ENCODE data around the gene USP15.

USP15 gene

DNA sequence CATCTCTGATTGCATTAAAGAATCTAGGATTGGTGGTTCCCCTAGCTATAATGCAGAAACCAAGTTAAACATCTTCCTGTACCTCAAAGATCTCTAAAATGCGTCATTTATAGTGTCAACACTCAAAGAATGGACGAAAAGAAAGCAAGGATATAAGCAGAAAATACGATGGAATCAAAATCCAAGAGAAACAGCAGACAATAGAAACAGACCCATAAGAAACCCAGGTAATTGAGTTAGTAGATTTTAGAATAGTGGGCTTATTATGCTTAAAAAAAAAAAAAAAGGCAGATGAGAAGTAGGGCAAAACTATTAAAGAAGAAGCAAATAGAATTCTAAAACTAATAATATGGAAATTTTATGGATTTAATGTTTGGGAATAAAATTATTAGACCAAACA is 44.4 kb downstream of the USP15 start:
- no peak overlapping the region for H3K4me3 ChIP-seq (ENCODE audit: low read depth, low read length)
- DNase-seq (ENCODE audit: low read depth): no peak
- TF ChIP-seq, protein P1, sequence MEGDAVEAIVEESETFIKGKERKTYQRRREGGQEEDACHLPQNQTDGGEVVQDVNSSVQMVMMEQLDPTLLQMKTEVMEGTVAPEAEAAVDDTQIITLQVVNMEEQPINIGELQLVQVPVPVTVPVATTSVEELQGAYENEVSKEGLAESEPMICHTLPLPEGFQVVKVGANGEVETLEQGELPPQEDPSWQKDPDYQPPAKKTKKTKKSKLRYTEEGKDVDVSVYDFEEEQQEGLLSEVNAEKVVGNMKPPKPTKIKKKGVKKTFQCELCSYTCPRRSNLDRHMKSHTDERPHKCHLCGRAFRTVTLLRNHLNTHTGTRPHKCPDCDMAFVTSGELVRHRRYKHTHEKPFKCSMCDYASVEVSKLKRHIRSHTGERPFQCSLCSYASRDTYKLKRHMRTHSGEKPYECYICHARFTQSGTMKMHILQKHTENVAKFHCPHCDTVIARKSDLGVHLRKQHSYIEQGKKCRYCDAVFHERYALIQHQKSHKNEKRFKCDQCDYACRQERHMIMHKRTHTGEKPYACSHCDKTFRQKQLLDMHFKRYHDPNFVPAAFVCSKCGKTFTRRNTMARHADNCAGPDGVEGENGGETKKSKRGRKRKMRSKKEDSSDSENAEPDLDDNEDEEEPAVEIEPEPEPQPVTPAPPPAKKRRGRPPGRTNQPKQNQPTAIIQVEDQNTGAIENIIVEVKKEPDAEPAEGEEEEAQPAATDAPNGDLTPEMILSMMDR (IDR thresholded peaks at IDR 0.05; ENCODE audit: low read depth, low read length): no peak
- TF ChIP-seq POLR2A (IDR thresholded peaks at IDR 0.05; ENCODE audit: extremely low read depth, insufficient read length): no peak
- TF ChIP-seq MYC (IDR thresholded peaks at IDR 0.05; ENCODE audit: low read depth, low read length): no peak
- TF ChIP-seq MAX (IDR thresholded peaks at IDR 0.05; ENCODE audit: low read depth, low read length): no peak

- no peak for DNase-seq (ENCODE audit: low read depth)
- no peak overlapping the region for H3K4me3 ChIP-seq (ENCODE audit: low read depth, low read length)
- TF ChIP-seq MAX (IDR thresholded peaks at IDR 0.05; ENCODE audit: low read depth, low read length) (no peak), POLR2A (IDR thresholded peaks at IDR 0.05; ENCODE audit: extremely low read depth, insufficient read length) (no peak), MYC (IDR thresholded peaks at IDR 0.05; ENCODE audit: low read depth, low read length) (no peak)
- TF ChIP-seq, protein P1 (IDR thresholded peaks at IDR 0.05; ENCODE audit: low read depth, low read length): no peak
These were observed 45.6 kb downstream of the USP15 start for GRCh38 chr12:62305778-62306177.

DNA sequence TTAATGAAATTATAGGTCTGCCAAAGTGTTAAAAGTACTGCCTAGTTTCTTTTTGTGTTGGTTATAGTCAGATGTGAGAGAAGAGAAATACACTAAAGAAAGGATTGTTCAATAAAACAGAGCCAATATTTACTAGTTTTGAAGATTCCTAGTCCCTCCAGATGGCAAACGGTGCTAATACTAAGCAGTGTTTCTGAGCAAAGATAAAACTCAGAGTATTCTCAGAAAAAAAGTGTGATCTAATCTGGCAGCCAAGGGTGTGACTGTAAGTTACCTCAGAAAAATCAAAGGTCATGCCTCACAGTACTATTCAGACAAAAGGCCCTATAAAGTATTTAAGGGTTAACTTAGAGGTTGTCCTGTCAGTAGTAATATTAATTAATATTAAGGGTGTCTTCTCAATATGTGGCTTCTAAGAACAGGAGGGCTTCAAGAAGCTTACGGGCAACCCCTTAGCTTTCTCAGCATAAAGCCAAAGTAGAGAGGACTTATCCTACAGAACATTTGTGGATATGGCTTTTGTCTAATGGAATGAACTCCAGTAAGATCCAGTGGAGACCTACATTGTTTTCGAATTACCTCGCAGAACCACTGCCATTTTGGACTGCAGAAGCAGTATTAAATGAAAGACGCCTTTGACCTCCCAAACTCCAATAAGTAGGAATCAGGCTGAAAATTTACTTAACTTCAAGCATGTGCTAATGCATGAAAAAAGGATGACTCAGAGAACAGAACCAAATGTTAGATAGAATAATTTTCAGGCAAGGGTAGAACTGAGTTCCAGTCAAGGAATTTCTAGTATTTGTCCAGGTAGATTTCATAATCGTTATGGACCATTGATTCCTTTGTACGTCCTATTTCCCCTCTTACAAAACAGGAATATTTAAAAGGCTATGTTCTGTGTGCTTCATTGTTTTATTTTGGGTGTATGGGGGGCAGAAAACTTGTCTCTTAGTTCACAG is 46.6 kb downstream of the USP15 start:
- DNase-seq (ENCODE audit: low read depth): no peak
- no peak for TF ChIP-seq POLR2A (IDR thresholded peaks at IDR 0.05; ENCODE audit: extremely low read depth, insufficient read length)
- no peak for TF ChIP-seq MYC (IDR thresholded peaks at IDR 0.05; ENCODE audit: low read depth, low read length)
- TF ChIP-seq, protein P1 (IDR thresholded peaks at IDR 0.05; ENCODE audit: low read depth, low read length): no peak
- TF ChIP-seq MAX (IDR thresholded peaks at IDR 0.05; ENCODE audit: low read depth, low read length): no peak
- no peak overlapping the region for H3K4me3 ChIP-seq (ENCODE audit: low read depth, low read length)

- no peak for DNase-seq (ENCODE audit: low read depth)
- no peak overlapping the region for H3K4me3 ChIP-seq (ENCODE audit: low read depth, low read length)
- TF ChIP-seq POLR2A (IDR thresholded peaks at IDR 0.05; ENCODE audit: extremely low read depth, insufficient read length) (no peak), MAX (IDR thresholded peaks at IDR 0.05; ENCODE audit: low read depth, low read length) (no peak), MYC (IDR thresholded peaks at IDR 0.05; ENCODE audit: low read depth, low read length) (no peak)
- TF ChIP-seq, protein P1 (IDR thresholded peaks at IDR 0.05; ENCODE audit: low read depth, low read length): no peak
These were observed 48.0 kb downstream of the USP15 start for GRCh38 chr12:62308201-62308600.

- no peak overlapping the region for H3K4me3 ChIP-seq (ENCODE audit: low read depth, low read length)
These were observed 53.6 kb downstream of the USP15 start for GRCh38 chr12:62313727-62314380.

More at GRCh38 chr12:62313727-62314380, 53.6 kb downstream of the USP15 start:
- TF ChIP-seq, protein P1 (IDR thresholded peaks at IDR 0.05; ENCODE audit: low read depth, low read length): no peak
- TF ChIP-seq MYC (IDR thresholded peaks at IDR 0.05; ENCODE audit: low read depth, low read length) (no peak), MAX (IDR thresholded peaks at IDR 0.05; ENCODE audit: low read depth, low read length) (no peak), POLR2A (IDR thresholded peaks at IDR 0.05; ENCODE audit: extremely low read depth, insufficient read length) (no peak)
- DNase-seq (ENCODE audit: low read depth): no peak
